Measurements from ENCODE around the gene AFG3L2. TPM values are rescaled to one million over a fixed set of nuclear protein-coding genes. Genes with fewer than 3 reads are reported as not detected.
A peak's percentile ranks its signal among the peaks of the same experiment; 100 is the strongest.

The AFG3L2 gene
- total RNA-seq, 1 donor from 2014 or later: 51.7 TPM

- H3K9me3 ChIP-seq (ENCODE audit: low read depth): peaks cover 8% of the 10 kb centered on the region
- peaks cover 9% of the 10 kb centered on the region for H3F3A ChIP-seq (ENCODE audit: low read depth)
- Mint-ChIP-seq H3K9me3 (peaks cover 25% of the 10 kb centered on the region), H3K4me3 (no peak overlapping the region), H3K4me1 (peaks cover 32% of the 10 kb centered on the region), H3K27ac (no peak overlapping the region), H3K36me3 (peaks cover 43% of the 10 kb centered on the region), H3K27me3 (ENCODE audit: insufficient read depth, low read depth) (peaks cover 3% of the 10 kb centered on the region)
- no peak overlapping the region for H3K4me2 ChIP-seq
- H2AFZ ChIP-seq (replicated peaks): no peak overlapping the region
- peaks cover 14% of the 10 kb centered on the region for H3K27me3 ChIP-seq
- peaks cover 21% of the 10 kb centered on the region for H3K79me2 ChIP-seq (ENCODE audit: low read depth)
- H3K4me3 ChIP-seq: no peak overlapping the region
- H3K9ac ChIP-seq: no peak overlapping the region
- H3K27ac ChIP-seq: no peak overlapping the region
- no peak for DNase-seq (ENCODE audit: low spot score)
- peaks cover 5% of the 10 kb centered on the region for H4K20me1 ChIP-seq (ENCODE audit: low read depth)
- H3K4me1 ChIP-seq: no peaks in the 10 kb centered on the region
- H3K36me3 ChIP-seq: peaks cover 25% of the 10 kb centered on the region
- no peak for TF ChIP-seq EZH2phosphoT487 (IDR thresholded peaks at IDR 0.05)
- TF ChIP-seq CTCF (IDR thresholded peaks at IDR 0.05): no peak
- no peak for TF ChIP-seq EZH2 (IDR thresholded peaks at IDR 0.05)
These were observed 64.1 kb downstream of the AFG3L2 start for GRCh38 chr18:12312976-12313375.

- Histone ChIP-seq H3K27ac (no peak overlapping the region), H3K9ac (no peak overlapping the region), H3K4me1 (peaks cover 15% of the 10 kb centered on the region), H3F3A (ENCODE audit: low read depth) (peaks cover 27% of the 10 kb centered on the region), H3K79me2 (ENCODE audit: low read depth) (peaks cover 21% of the 10 kb centered on the region), H4K20me1 (ENCODE audit: low read depth) (no peaks in the 10 kb centered on the region), H3K27me3 (peaks cover 36% of the 10 kb centered on the region), H2AFZ (replicated peaks) (no peak overlapping the region), H3K9me3 (ENCODE audit: low read depth) (peaks cover 8% of the 10 kb centered on the region), H3K36me3 (peaks cover 25% of the 10 kb centered on the region), H3K4me2 (no peak overlapping the region), H3K4me3 (no peak overlapping the region)
- no peak for DNase-seq (ENCODE audit: low spot score)
- Mint-ChIP-seq H3K4me3 (peak overlapping the region; percentile 60), H3K27me3 (ENCODE audit: insufficient read depth, low read depth) (peaks cover 18% of the 10 kb centered on the region), H3K9me3 (peaks cover 25% of the 10 kb centered on the region), H3K4me1 (peaks cover 43% of the 10 kb centered on the region), H3K36me3 (peaks cover 39% of the 10 kb centered on the region), H3K27ac (no peak overlapping the region)
- TF ChIP-seq EZH2 (IDR thresholded peaks at IDR 0.05) (no peak), EZH2phosphoT487 (IDR thresholded peaks at IDR 0.05) (no peak), CTCF (IDR thresholded peaks at IDR 0.05) (no peak)
These were observed 66.3 kb downstream of the AFG3L2 start for GRCh38 chr18:12310762-12311161.

- H3K27ac ChIP-seq: no peak overlapping the region
- TF ChIP-seq CTCF (IDR thresholded peaks at IDR 0.05) (no peak), EZH2phosphoT487 (IDR thresholded peaks at IDR 0.05) (no peak), EZH2 (IDR thresholded peaks at IDR 0.05) (no peak)
- no peak for DNase-seq (ENCODE audit: low spot score)
- H3F3A ChIP-seq (ENCODE audit: low read depth): peaks cover 29% of the 10 kb centered on the region
- H3K36me3 Mint-ChIP-seq: peaks cover 35% of the 10 kb centered on the region
- H3K9ac ChIP-seq: no peak overlapping the region
- H3K9me3 ChIP-seq (ENCODE audit: low read depth): peaks cover 8% of the 10 kb centered on the region
- H3K4me2 ChIP-seq: peak overlapping the region; percentile 92
- peak overlapping the region; percentile 53 for H3K27ac Mint-ChIP-seq
- no peak overlapping the region for H2AFZ ChIP-seq (replicated peaks)
- no peaks in the 10 kb centered on the region for H4K20me1 ChIP-seq (ENCODE audit: low read depth)
- peaks cover 21% of the 10 kb centered on the region for H3K79me2 ChIP-seq (ENCODE audit: low read depth)
- peaks cover 47% of the 10 kb centered on the region for H3K27me3 ChIP-seq
- peak overlapping the region; percentile 82 for H3K4me3 ChIP-seq
- peaks cover 22% of the 10 kb centered on the region for H3K27me3 Mint-ChIP-seq (ENCODE audit: insufficient read depth, low read depth)
- H3K4me1 ChIP-seq: peaks cover 15% of the 10 kb centered on the region
- H3K4me1 Mint-ChIP-seq: peaks cover 37% of the 10 kb centered on the region
- peak overlapping the region; percentile 90 for H3K4me3 Mint-ChIP-seq
- peaks cover 25% of the 10 kb centered on the region for H3K36me3 ChIP-seq
- peaks cover 25% of the 10 kb centered on the region for H3K9me3 Mint-ChIP-seq
These were observed 67.3 kb downstream of the AFG3L2 start for GRCh38 chr18:12309683-12310198.

Data from neural progenitor cell (in vitro differentiated cells).